Measurements from ENCODE around the gene FRG2.
"Not testable (repeated sequence)": the region's sequence is repeated elsewhere in the genome, so short reads cannot be mapped to it uniquely, and the experiment has no call there.

The FRG2 gene

DNA sequence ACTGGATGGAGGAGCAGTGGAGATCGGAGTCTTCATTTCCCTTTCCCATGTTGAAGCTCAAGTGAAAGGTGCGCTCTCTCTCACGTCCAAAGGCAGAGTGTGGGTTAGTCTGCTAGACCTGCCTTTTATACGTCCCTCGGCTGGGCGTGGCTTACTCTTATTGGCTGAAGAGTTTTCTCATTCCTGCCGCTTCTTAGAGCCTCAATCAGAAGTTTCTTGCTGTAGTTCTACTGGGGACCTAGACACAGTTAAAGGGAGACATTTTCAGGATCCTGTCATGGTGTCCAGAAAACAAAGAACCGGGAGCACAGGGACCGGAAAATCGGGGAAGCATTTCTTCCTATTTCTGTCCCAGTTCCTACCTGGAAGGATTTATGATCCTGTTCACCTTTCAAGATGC, at the start of gene FRG2:
Gene FRG2 (minus strand): TSS at position 101 of the 400 bp plus-strand sequence. CDS start 52 bp downstream, at position 49.
- DNase-seq (ENCODE audit: extremely low read depth, insufficient read length); H3K27me3 ChIP-seq (replicated peaks; ENCODE audit: control insufficient read depth, insufficient read depth, low read length); H3K4me3 ChIP-seq (replicated peaks; ENCODE audit: low read depth, low read length); H3K36me3 ChIP-seq (ENCODE audit: control insufficient read depth, insufficient read depth, low read length): not testable (repeated sequence)

DNA sequence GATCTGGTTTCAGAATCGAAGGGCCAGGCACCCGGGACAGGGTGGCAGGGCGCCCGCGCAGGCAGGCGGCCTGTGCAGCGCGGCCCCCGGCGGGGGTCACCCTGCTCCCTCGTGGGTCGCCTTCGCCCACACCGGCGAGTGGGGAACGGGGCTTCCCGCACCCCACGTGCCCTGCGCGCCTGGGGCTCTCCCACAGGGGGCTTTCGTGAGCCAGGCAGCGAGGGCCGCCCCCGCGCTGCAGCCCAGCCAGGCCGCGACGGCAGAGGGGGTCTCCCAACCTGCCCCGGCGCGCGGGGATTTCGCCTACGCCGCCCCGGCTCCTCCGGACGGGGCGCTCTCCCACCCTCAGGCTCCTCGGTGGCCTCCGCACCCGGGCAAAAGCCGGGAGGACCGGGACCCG, 41.3 kb upstream of the FRG2 start:
- peak; percentile 4 for DNase-seq (ENCODE audit: extremely low read depth, insufficient read length)
- not testable (repeated sequence) for H3K36me3 ChIP-seq (ENCODE audit: control insufficient read depth, insufficient read depth, low read length); H3K4me3 ChIP-seq (replicated peaks; ENCODE audit: low read depth, low read length); H3K27me3 ChIP-seq (replicated peaks; ENCODE audit: control insufficient read depth, insufficient read depth, low read length)

DNA sequence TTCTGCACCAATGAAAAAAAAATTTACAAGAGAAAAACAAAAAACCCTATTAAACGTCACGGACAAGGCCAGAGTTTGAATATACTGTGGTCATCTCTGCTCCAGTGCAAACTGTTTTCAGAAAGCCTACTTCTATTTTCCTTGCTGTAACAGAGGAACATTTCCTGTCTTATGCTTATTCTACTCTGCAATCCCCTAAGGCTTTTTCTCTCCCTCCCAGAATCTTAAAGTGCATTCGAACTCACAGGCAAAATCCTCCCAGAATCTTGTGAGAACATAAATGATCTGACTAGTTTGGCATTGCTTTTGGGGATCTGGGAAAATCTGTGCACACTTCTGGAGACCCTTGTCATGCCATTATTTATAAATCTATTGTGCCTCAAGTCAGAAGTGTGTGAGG, 37.7 kb upstream of the FRG2 start:
- DNase-seq (ENCODE audit: extremely low read depth, insufficient read length); H3K27me3 ChIP-seq (replicated peaks; ENCODE audit: control insufficient read depth, insufficient read depth, low read length); H3K4me3 ChIP-seq (replicated peaks; ENCODE audit: low read depth, low read length); H3K36me3 ChIP-seq (ENCODE audit: control insufficient read depth, insufficient read depth, low read length): not testable (repeated sequence)

DNA sequence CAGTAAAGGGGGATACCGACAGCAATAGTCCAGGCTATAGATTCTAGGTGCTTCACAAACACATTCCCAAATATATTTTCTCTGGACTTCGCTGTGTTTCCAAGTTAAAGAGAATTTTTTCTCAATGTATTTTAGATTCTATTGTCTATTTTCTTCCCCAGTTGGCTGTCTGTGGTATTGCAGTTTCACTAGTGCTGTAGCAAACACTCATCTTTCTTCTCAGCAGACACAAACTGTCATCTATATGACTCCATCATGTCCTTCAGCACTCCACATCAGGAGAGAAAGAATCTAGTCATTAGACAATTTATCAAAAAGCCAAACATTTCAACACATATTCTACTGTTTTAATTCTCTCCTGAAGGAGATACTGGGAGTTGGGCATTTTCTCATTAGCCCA, 37.3 kb upstream of the FRG2 start, which contains the start of gene DBET:
Gene DBET (plus strand): TSS at position 161 of the 400 bp plus-strand sequence.
- not testable (repeated sequence) for H3K4me3 ChIP-seq (replicated peaks; ENCODE audit: low read depth, low read length); DNase-seq (ENCODE audit: extremely low read depth, insufficient read length); H3K27me3 ChIP-seq (replicated peaks; ENCODE audit: control insufficient read depth, insufficient read depth, low read length); H3K36me3 ChIP-seq (ENCODE audit: control insufficient read depth, insufficient read depth, low read length)

DNA sequence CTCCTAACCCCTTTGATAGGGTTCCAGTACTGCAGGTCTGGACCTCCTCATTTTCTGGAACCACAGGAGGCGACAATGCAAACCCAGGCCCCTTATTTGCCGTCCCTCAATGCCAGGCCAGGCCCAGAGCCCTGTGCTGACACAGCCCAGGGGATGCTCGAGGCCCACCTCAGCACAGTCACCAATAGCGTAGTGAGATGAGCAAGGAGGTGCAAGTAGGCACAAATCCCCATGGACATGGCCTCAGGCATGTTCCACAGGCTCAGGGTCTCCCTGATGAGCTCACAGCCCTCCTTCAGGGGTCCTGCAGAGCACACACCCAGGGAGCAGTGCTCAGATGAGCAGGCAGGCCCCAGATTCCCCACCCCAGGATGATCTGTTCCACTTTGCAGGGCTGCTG, 31.9 kb upstream of the FRG2 start:
- H3K36me3 ChIP-seq (ENCODE audit: control insufficient read depth, insufficient read depth, low read length); H3K27me3 ChIP-seq (replicated peaks; ENCODE audit: control insufficient read depth, insufficient read depth, low read length); H3K4me3 ChIP-seq (replicated peaks; ENCODE audit: low read depth, low read length); DNase-seq (ENCODE audit: extremely low read depth, insufficient read length): not testable (repeated sequence)

DNA sequence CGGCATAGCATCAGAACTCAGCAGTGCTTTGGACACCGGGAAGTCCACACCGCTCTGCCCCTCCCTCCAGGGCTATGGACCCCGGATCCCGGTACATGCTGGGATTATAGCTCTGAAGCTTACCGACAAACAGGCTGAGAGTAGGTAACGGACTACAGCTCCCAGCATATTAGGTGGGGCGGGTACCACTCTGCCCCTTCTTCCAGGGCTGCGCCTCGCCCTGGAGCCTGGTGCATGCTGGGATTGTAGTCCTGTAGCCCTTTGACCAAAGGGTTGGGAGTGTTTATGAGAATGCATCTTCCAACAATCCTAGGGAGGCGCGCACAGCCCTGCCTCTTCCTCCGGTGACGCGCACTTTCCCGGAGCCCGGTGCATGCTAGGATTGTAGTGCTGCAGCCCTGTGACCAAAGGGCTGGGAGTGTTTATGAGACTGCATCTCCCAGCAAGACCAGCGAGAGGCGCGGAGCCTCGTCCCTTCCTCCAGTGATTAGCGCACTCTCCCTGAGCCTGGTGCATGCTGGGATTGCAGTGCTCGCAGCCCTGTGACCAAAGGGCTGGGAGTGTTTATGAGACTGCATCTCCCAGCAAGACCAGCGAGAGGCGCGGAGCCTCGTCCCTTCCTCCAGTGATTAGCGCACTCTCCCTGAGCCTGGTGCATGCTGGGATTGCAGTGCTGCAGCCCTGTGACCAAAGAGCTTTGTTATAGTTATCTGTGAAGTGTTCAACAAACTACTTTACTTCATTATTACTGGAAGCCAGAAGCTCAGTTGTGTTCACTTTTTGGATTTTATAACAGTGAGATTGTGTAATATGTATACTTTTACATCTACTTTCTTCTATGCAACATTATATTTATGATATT, 22.6 kb upstream of the FRG2 start:
- DNase-seq (ENCODE audit: extremely low read depth, insufficient read length); H3K27me3 ChIP-seq (replicated peaks; ENCODE audit: control insufficient read depth, insufficient read depth, low read length); H3K36me3 ChIP-seq (ENCODE audit: control insufficient read depth, insufficient read depth, low read length); H3K4me3 ChIP-seq (replicated peaks; ENCODE audit: low read depth, low read length): not testable (repeated sequence)

DNA sequence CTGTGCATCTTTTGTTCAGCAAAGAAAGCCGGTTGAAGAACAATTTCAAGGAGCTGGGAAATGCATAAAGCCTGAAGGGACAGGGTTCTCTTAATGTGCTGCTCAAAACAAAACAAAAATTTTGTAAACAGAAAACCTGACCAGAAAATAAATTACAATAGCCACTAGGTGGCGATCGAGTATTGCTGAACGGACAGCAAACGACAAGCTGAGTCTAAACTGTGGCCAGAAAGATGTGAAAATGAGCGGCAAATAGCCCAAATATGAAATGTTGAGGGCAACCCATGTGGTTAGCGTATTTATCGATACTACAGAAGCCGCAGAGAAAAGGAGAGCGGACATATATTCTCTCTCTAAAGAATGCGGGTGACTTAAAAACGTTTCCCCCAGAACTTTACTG, 20.6 kb upstream of the FRG2 start:
- not testable (repeated sequence) for H3K4me3 ChIP-seq (replicated peaks; ENCODE audit: low read depth, low read length); DNase-seq (ENCODE audit: extremely low read depth, insufficient read length); H3K27me3 ChIP-seq (replicated peaks; ENCODE audit: control insufficient read depth, insufficient read depth, low read length); H3K36me3 ChIP-seq (ENCODE audit: control insufficient read depth, insufficient read depth, low read length)

DNA sequence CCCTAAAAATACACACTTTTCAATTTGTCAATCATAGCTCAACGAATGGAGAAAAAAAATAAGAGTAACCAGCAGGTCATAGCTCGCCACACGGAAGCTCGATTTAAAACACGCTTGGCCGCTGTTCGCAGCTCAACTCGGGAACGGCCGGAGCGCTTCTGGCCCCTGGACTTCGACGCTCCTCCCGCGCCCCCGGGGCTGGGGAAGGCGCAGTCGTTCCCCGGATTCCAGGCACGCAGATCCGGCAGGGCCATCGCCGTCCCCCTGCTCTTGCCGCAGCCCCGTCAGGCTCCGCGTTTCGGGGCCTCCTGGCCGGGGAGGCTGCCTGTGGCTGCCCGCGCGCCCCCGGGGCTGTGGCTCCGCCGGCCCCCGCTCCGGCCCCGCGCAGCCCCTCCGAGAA, 13.8 kb upstream of the FRG2 start:
- H3K36me3 ChIP-seq (ENCODE audit: control insufficient read depth, insufficient read depth, low read length); DNase-seq (ENCODE audit: extremely low read depth, insufficient read length); H3K4me3 ChIP-seq (replicated peaks; ENCODE audit: low read depth, low read length); H3K27me3 ChIP-seq (replicated peaks; ENCODE audit: control insufficient read depth, insufficient read depth, low read length): not testable (repeated sequence)

DNA sequence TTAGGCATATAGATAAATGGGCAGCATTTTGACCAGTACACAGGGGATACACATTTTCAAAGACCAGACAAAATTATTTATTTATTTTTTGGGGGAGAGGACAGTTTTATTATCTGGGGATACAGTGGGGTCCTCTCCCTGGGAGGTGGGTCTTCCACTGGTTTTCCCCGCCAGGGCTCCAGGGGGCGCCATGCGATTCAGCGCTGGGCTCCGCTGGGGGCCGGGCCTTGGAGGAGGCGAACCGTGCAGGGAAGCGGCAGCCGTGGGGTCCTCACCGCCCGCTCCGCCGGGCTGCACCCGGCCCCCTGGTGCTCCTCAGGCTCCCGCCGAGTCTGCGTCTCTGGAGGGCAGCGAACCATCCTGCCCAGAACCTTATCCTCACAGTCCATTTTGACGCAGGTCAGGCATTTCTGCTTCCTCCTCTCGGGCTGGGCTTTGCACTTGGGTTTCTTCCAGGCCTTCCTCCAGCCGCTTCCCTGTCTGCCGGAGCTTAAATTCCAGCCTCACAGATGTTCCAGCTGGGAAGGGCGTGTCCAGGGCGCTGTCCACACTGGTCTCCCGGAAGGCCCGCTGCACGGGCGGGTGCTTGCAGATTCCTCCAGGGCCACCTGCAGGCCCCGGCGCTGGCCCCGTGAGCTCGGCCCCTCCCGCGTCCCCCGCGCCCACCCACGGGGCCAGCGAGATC, 10.8 kb upstream of the FRG2 start:
- H3K36me3 ChIP-seq (ENCODE audit: control insufficient read depth, insufficient read depth, low read length); H3K4me3 ChIP-seq (replicated peaks; ENCODE audit: low read depth, low read length); H3K27me3 ChIP-seq (replicated peaks; ENCODE audit: control insufficient read depth, insufficient read depth, low read length); DNase-seq (ENCODE audit: extremely low read depth, insufficient read length): not testable (repeated sequence)

DNA sequence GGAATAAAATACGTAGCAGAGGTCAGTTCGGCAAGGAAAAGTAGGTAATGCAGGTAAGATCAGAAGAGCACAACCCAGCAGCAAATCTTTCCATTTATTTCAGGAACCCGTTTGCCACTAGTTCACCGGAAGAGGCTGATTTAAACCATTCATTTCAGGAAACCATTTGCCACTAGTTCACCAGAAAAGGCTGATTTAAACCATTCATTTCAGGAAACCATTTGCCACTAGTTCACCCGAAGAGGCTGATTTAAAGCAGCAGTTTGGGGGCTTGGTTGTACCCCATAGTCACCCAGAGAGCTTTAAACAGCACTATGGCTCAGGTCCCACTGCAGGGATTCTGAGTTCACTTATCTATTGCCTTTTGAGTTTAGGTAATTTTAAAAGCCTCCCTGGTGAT, 4.2 kb upstream of the FRG2 start:
- DNase-seq (ENCODE audit: extremely low read depth, insufficient read length); H3K27me3 ChIP-seq (replicated peaks; ENCODE audit: control insufficient read depth, insufficient read depth, low read length); H3K36me3 ChIP-seq (ENCODE audit: control insufficient read depth, insufficient read depth, low read length); H3K4me3 ChIP-seq (replicated peaks; ENCODE audit: low read depth, low read length): not testable (repeated sequence)

DNA sequence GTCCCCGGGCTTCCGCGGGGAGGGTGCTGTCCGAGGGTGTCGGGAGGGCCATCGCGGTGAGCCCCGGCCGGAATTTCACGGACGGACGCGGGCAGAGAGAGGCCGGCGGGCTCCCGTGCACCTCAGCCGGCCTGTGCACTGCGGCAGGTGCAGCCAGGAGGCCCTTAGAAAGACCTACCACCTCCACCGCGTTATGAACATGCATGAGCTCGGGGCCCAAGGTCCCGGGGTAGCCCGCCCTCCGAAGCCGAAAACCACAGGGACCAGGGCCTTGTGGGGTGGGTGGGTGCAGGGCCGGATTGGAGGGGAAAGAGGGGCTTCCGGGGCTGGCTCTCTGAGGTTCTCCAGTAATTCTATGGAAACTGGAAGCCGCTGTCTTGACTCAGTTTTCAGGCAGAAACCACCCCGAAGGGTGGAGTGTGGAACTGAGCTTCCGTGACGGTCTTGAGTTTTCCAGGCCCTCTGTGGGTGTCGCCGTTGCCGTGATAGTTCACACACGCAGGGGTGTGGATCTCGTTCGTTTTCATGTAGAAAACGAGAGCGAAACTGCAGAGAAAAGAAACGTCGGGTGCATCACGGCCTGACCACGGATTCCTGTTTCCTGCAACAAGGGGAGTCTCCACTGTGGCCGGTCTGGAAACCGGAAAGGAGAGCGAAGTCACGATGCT, 4.3 kb downstream of the FRG2 start:
- H3K27me3 ChIP-seq (replicated peaks; ENCODE audit: control insufficient read depth, insufficient read depth, low read length); H3K36me3 ChIP-seq (ENCODE audit: control insufficient read depth, insufficient read depth, low read length); H3K4me3 ChIP-seq (replicated peaks; ENCODE audit: low read depth, low read length); DNase-seq (ENCODE audit: extremely low read depth, insufficient read length): not testable (repeated sequence)

DNA sequence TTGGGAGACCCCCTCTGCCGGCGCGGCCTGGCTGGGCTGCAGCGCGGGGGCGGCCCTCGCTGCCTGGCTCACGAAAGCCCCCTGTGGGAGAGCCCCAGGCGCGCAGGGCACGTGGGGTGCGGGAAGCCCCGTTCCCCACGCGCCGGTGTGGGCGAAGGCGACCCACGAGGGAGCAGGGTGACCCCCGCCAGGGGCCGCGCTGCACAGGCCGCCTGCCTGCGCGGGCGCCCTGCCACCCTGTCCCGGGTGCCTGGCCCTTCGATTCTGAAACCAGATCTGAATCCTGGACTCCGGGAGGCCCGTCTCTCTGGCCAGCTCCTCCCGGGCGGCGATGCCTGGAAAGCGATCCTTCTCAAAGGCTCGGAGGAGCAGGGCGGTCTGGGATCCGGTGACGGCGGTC, 5.1 kb downstream of the FRG2 start:
- not testable (repeated sequence) for H3K4me3 ChIP-seq (replicated peaks; ENCODE audit: low read depth, low read length); DNase-seq (ENCODE audit: extremely low read depth, insufficient read length); H3K36me3 ChIP-seq (ENCODE audit: control insufficient read depth, insufficient read depth, low read length); H3K27me3 ChIP-seq (replicated peaks; ENCODE audit: control insufficient read depth, insufficient read depth, low read length)
